H9 (cell line): ENCODE results near the gene PDE4DIP. TPM values are rescaled to one million over a fixed set of nuclear protein-coding genes. Genes with fewer than 3 reads are reported as not detected.
"Not testable (repeated sequence)": the region's sequence is repeated elsewhere in the genome, so short reads cannot be mapped to it uniquely, and the experiment has no call there.

Source experiments
- DNase-seq: peaks from one replicate; pipeline ENCODE4 v3.0.0-alpha.2; 2017
- H2AFZ ChIP-seq: one replicate; pipeline ENCODE4 v1.6.1; 2013; ENCODE audit warnings: mild to moderate bottlenecking, low read length, control low read depth, moderate library complexity
- H2AK5ac ChIP-seq: 2 replicates; pipeline ENCODE4 v1.6.1; 2013; ENCODE audit warnings: low read length, control low read depth, mixed read lengths; ENCODE audit not compliant: insufficient read length
- H2BK120ac ChIP-seq: one replicate; pipeline ENCODE4 v1.6.1; 2013; ENCODE audit warnings: low read depth, mild to moderate bottlenecking, low read length, control low read depth, inconsistent platforms; ENCODE audit not compliant: poor library complexity, severe bottlenecking
- H2BK12ac ChIP-seq: 2 replicates; pipeline ENCODE4 v1.6.1; 2013; ENCODE audit warnings: low read length, control low read depth, mixed read lengths, low read depth; ENCODE audit not compliant: insufficient read length
- H2BK15ac ChIP-seq: 2 replicates; pipeline ENCODE4 v1.6.1; 2013; ENCODE audit warnings: low read depth, low read length, control low read depth
- H2BK20ac ChIP-seq: one replicate; pipeline ENCODE4 v1.6.1; 2013; ENCODE audit warnings: low read depth, mild to moderate bottlenecking, low read length, control low read depth, inconsistent platforms; ENCODE audit not compliant: poor library complexity, severe bottlenecking
- H2BK5ac ChIP-seq: 2 replicates; pipeline ENCODE4 v1.6.1; 2013; ENCODE audit warnings: low read length, control low read depth, mixed read lengths; ENCODE audit not compliant: insufficient read length
- H3K14ac ChIP-seq: 2 replicates; pipeline ENCODE4 v1.6.1; 2013; ENCODE audit warnings: low read length, control low read depth; ENCODE audit not compliant: insufficient read depth
- H3K18ac ChIP-seq: 2 replicates; pipeline ENCODE4 v1.6.1; 2013; ENCODE audit warnings: low read depth, mild to moderate bottlenecking, mixed read lengths, low read length, control low read depth; ENCODE audit not compliant: insufficient read length
- H3K23ac ChIP-seq: 2 replicates; pipeline ENCODE4 v1.6.1; 2013; ENCODE audit warnings: low read length, control low read depth, mixed read lengths, low read depth; ENCODE audit not compliant: insufficient read length
- H3K23me2 ChIP-seq: 2 replicates; pipeline ENCODE4 v1.6.1; 2013; ENCODE audit warnings: low read depth, mild to moderate bottlenecking, mixed read lengths, low read length, control low read depth; ENCODE audit not compliant: insufficient read length, poor library complexity, severe bottlenecking
- H3K27ac ChIP-seq: 2 replicates; pipeline ENCODE4 v1.5.1; 2013; ENCODE audit warnings: low read length, control low read depth, mixed read lengths, low read depth; ENCODE audit not compliant: insufficient read length
- H3K27me3 ChIP-seq: 2 replicates; pipeline ENCODE4 v1.6.1; 2013; ENCODE audit warnings: low read length, control low read depth, inconsistent platforms; ENCODE audit not compliant: insufficient read depth
- H3K4ac ChIP-seq: 2 replicates; pipeline ENCODE4 v1.6.1; 2013; ENCODE audit warnings: low read depth, mild to moderate bottlenecking, control low read depth, inconsistent platforms, low read length, moderate library complexity
- H3K4me1 ChIP-seq: 2 replicates; pipeline ENCODE4 v1.6.1; 2013; ENCODE audit warnings: low read length, control low read depth, inconsistent platforms; ENCODE audit not compliant: insufficient read depth
- H3K4me2 ChIP-seq: 2 replicates; pipeline ENCODE4 v1.6.1; 2013; ENCODE audit warnings: low read length, control low read depth, mixed read lengths; ENCODE audit not compliant: insufficient read length, insufficient read depth
- H3K56ac ChIP-seq: 2 replicates; pipeline ENCODE4 v1.6.1; 2013; ENCODE audit warnings: low read depth, mild to moderate bottlenecking, mixed read lengths, low read length, control low read depth; ENCODE audit not compliant: insufficient read length
- H3K79me1 ChIP-seq: 2 replicates; pipeline ENCODE4 v1.6.1; 2013; ENCODE audit warnings: low read depth, mild to moderate bottlenecking, moderate library complexity, low read length, control low read depth, inconsistent platforms; ENCODE audit not compliant: insufficient read depth, poor library complexity, severe bottlenecking
- H3K79me2 ChIP-seq: 2 replicates; pipeline ENCODE4 v1.6.1; 2013; ENCODE audit warnings: low read length, control low read depth, inconsistent platforms; ENCODE audit not compliant: insufficient read depth
- H3K9ac ChIP-seq: 2 replicates; pipeline ENCODE4 v1.6.1; 2013; ENCODE audit warnings: low read length, control low read depth, mixed read lengths; ENCODE audit not compliant: insufficient read length; ENCODE audit errors: extremely low read depth
- H3K9me3 ChIP-seq: one replicate; pipeline ENCODE4 v1.6.1; 2013; ENCODE audit warnings: low read depth, low read length, inconsistent platforms; ENCODE audit not compliant: control insufficient read depth
- H3T11ph ChIP-seq: one replicate; pipeline ENCODE4 v1.6.1; 2013; ENCODE audit warnings: mild to moderate bottlenecking, low read length, control low read depth, inconsistent platforms
- H4K20me1 ChIP-seq: one replicate; pipeline ENCODE4 v1.6.1; 2013; ENCODE audit not compliant: control insufficient read depth, insufficient read length, insufficient read depth
- H4K5ac ChIP-seq: 2 replicates; pipeline ENCODE4 v1.6.1; 2013; ENCODE audit warnings: low read depth, mild to moderate bottlenecking, mixed read lengths, low read length, control low read depth; ENCODE audit not compliant: insufficient read length
- H4K8ac ChIP-seq: replicated peaks from 2 replicates; pipeline ENCODE4 v1.6.1; 2013; ENCODE audit warnings: low read length, control low read depth, mixed read lengths, low read depth; ENCODE audit not compliant: insufficient read length
- H4K91ac ChIP-seq: 2 replicates; pipeline ENCODE4 v1.6.1; 2013; ENCODE audit warnings: low read depth, mild to moderate bottlenecking, moderate library complexity, mixed read lengths, low read length, control low read depth; ENCODE audit not compliant: insufficient read length
- H3K27ac Mint-ChIP-seq, 3 experiments: 2 replicates in 2 of 3; 3 replicates in 1 of 3; pipeline ENCODE4 v1.8.0; 2020 to 2021; ENCODE audit warnings: mixed read lengths in 3 of 3, mild to moderate bottlenecking in 1 of 3, moderate library complexity in 1 of 3
- H3K27me3 Mint-ChIP-seq: 2 replicates; pipeline ENCODE4 v1.8.0; 2021; ENCODE audit warnings: low read depth, mild to moderate bottlenecking, moderate library complexity, mixed read lengths
- H3K36me3 Mint-ChIP-seq, 3 experiments: 2 replicates in 2 of 3; 3 replicates in 1 of 3; pipeline ENCODE4 v1.8.0; 2020 to 2021; ENCODE audit warnings: low read depth in 3 of 3, mixed read lengths in 3 of 3; ENCODE audit not compliant: insufficient read depth in 1 of 3
- H3K4me1 Mint-ChIP-seq, 2 experiments: 2 replicates each; pipeline ENCODE4 v1.8.0; 2020; ENCODE audit warnings: mixed read lengths in 2 of 2
- H3K4me3 Mint-ChIP-seq, 2 experiments: 2 replicates in 1 of 2; 3 replicates in 1 of 2; pipeline ENCODE4 v1.8.0; 2020 to 2021; ENCODE audit warnings: mild to moderate bottlenecking in 2 of 2, mixed read lengths in 2 of 2, moderate library complexity in 1 of 2
- H3K9me3 Mint-ChIP-seq, 2 experiments: 2 replicates in 1 of 2; 3 replicates in 1 of 2; pipeline ENCODE4 v1.8.0; 2020; ENCODE audit warnings: mild to moderate bottlenecking in 2 of 2, mixed read lengths in 2 of 2, moderate library complexity in 1 of 2
- WGBS: extraction: QIAGEN DNeasy Blood & Tissue Kit; methylation state at CpG from one replicate; pipeline ENCODE4 v1.1.7; 2013; ENCODE audit warnings: missing lambda C conversion rate, low lambda C conversion rate, mixed read lengths; ENCODE audit not compliant: insufficient read length; ENCODE audit errors: extremely low coverage; 5-methylcytosine and 5-hydroxymethylcytosine counted together
- total RNA-seq: library from RNA; stranded (reverse); gene quantifications from 2 replicates; pipeline ENCODE4 v1.2.1, GENCODE V29; 2021

The PDE4DIP gene
- total RNA-seq, 1 experiment from 2014 or later, result 15.7 TPM

DNA sequence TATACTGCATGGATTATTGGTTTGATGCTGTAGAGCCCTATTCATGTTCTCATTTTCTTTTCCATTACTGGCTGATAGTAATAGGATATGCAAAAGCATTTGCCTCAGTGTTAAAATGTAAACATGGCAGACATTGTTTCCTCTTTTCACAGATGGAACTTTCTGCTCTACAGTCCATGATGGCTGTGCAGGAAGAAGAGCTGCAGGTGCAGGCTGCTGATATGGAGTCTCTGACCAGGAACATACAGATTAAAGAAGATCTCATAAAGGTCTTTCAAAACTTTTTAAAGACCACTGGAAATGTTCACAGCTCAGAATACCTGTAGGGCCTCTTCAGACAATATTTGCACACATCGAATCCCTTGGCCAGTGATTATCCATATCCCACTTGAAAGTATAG lies 133.6 kb downstream of the PDE4DIP start:
- not testable (repeated sequence) for H3K27me3 ChIP-seq, H3K4ac ChIP-seq, H3K23ac ChIP-seq, H3K18ac ChIP-seq, H2BK5ac ChIP-seq, H3K4me3 Mint-ChIP-seq, H3K27ac Mint-ChIP-seq, H3K4me1 ChIP-seq, H3K79me2 ChIP-seq, H3K9ac ChIP-seq, H2BK12ac ChIP-seq, DNase-seq, H2BK15ac ChIP-seq, H4K91ac ChIP-seq, H4K20me1 ChIP-seq, H3T11ph ChIP-seq, H3K9me3 Mint-ChIP-seq, H2AFZ ChIP-seq, H4K5ac ChIP-seq, H3K27me3 Mint-ChIP-seq, H3K14ac ChIP-seq, H2AK5ac ChIP-seq, H3K4me1 Mint-ChIP-seq, H3K23me2 ChIP-seq, H3K4me2 ChIP-seq, H3K56ac ChIP-seq, H2BK120ac ChIP-seq, H4K8ac ChIP-seq, H3K27ac ChIP-seq, H3K9me3 ChIP-seq, H3K79me1 ChIP-seq, H2BK20ac ChIP-seq
- H3K36me3 Mint-ChIP-seq, result peaks cover 9 to 36% (median 31%) of the 10 kb centered on the region in 3 experiments; a peak in 6 of 7 replicates
- WGBS, result no CpG with 5 or more reads among the region's 1 CpG

DNA sequence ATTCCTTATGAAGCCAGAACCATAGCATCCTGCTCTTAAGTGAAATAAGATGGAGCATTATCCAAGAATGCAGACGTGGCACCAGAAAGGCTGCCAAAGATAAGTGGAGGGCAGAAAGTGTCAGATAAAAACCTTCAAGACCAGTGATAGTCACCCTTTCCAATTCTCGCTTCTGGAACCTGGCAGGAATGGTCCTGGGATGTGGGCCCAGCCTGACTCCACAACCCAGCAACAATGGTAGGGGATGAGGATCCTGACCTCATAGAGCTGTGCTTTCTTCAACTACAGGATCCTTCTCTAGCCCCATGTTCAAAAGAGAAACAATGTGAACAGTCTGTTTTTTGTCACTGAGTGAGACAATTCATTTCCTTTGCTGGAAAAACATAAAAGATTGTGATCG lies 145.2 kb downstream of the PDE4DIP start:
- H3K56ac ChIP-seq, H3K18ac ChIP-seq, H2BK5ac ChIP-seq, H3K23me2 ChIP-seq, H2BK120ac ChIP-seq, H3K27me3 Mint-ChIP-seq, H3K4me1 Mint-ChIP-seq, H2AFZ ChIP-seq, H3K14ac ChIP-seq, H3K9ac ChIP-seq, H3K27me3 ChIP-seq, H3T11ph ChIP-seq, H2BK12ac ChIP-seq, H3K79me2 ChIP-seq, H3K4me1 ChIP-seq, H2BK15ac ChIP-seq, H3K36me3 Mint-ChIP-seq, H4K8ac ChIP-seq, DNase-seq, H3K27ac Mint-ChIP-seq, H3K79me1 ChIP-seq, H4K91ac ChIP-seq, H3K4me2 ChIP-seq, H4K20me1 ChIP-seq, H3K4ac ChIP-seq, H3K23ac ChIP-seq, H3K9me3 ChIP-seq, H3K9me3 Mint-ChIP-seq, H3K27ac ChIP-seq, H2AK5ac ChIP-seq, H4K5ac ChIP-seq, H3K4me3 Mint-ChIP-seq, H2BK20ac ChIP-seq: not testable (repeated sequence)
- no CpG with 5 or more reads among the region's 3 CpGs for WGBS
